ENCODE data around the gene C8G.

Gene C8G

DNA sequence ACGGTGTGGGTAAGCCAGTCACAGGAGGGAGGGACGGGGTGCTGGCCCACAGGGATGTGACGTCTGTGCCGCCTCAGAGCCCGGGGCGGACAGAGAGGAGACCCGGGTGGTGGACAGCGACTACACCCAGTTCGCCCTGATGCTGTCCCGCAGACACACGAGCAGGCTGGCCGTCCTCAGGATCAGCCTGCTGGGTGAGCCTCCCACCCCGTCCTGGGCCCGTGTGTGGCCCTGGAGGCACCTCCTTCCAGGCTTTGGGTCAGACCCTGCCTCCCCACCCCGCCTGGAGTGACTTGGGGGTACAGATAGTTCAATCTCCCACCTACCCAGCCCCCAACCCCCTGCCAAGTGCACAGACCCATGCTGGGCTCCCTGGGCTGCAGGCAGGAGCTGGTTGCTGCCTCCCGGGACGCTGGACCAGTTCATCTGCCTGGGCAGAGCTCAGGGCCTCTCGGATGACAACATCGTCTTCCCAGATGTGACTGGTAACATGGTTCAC is 8.8 kb downstream of the C8G start:
- no peak for DNase-seq (ENCODE audit: low read depth, low spot score)

DNA sequence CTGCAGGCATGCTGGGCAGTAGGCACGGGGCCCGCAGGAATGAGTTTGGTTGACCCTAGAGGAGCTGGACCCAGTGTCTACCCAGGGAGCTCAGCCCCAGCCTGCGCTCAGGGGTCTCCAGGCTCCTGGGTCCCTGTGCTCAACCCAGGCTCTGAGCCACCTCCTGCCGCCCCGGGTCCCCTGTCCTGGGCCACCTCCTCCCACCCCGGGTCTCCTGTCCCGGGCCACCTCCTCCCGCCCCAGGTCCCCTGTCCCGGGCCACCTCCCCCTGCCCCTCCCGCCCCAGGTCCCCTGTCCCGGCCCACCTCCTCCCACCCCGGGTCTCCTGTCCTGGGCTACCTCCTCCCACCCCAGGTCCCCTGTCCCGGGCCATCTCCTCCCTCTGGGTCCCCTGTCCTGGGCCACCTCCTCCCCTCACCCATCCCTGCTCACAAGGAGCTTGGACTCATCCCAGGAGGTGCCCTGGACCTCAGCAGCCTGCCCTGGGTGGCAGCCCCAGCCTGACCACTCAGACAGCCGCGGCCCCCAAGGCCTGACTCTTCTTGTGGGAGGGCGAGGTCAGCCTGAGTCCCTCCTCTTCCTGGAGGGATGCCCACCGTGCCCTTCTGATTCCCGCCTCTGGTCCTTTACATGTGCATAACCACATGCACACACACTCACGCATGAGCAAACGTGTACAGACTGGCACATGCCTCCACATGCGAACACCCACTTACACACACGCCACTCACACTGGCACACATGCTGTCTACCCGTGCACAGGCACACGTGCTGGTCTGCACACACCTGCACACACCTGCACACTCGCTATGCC is 9.4 kb downstream of the C8G start:
- no peak for DNase-seq (ENCODE audit: low read depth, low spot score)

DNA sequence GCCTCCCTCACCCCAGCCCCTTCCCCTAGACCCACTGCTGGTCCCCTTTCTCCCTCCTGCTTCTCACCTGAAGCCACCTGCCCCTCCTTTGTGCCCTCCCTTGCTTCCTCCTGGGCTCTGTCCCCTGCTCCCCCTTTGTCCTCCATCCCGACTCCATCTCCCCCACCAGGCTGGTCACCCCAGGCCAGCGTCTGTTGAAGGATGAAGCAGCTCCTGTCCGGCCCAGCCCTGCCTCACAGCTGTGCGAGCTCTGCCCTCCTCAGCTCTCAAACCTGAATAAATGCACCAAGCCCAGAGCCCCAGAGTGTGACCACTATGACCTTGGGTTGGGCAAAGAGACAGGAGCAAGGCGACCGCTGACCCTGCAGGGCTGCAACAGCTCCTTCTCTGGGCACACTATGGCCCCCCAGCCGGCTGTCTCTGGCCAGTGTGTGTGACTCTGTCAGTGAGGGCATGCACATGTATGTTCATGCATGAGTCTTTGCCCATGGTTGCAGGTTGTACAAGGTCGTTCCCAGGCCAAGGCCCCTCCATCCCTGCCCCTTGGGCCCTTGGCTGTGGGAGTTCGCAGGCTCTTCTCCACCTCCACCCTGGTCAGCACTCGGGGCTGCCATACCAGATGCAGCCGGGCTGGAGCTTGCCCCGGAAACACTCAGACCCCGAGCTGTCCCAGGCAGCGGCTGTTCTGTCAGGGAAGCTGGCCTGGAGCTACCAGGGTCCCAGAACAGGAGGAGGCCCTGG is 10.3 kb downstream of the C8G start:
- no peak for DNase-seq (ENCODE audit: low read depth, low spot score)

DNA sequence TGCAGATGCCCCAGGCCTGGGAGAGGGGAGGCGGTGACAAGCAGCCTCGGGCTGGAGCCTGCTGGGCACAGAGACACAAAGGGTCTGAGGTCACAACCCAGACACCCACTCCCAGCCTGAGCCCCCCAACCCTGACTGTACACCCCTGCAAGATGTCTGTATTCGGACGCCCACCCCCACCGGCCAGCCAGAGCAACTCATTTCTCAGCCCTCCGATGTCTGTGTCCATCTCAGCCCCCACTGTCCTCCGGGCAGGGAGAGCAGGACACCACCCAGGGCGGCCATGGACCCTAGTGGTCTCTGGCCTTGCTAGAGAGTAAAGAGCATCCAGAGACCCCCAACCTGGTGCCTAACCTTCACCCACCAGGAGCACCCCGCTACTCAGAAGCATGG is 10.9 kb downstream of the C8G start:
- DNase-seq (ENCODE audit: low read depth, low spot score), result no peak

DNA sequence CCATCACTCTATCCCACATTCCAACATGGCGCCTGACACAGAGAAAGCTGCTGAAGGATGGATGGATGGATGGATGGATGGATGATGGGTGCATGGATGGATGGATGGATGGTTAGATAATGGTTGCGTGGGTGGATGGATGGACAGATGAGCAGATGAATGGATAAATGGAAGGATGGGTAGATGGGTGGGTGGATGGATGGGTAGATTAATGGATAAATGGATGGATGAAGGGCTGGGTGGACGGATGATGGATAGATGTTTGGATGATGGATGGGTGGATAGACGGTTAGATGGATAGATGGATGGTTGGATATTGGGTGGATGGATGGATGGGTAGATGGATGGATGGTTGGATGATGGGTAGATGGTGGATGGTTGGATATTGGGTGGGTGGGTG is 11.6 kb downstream of the C8G start:
- DNase-seq (ENCODE audit: low read depth, low spot score), result no peak

DNA sequence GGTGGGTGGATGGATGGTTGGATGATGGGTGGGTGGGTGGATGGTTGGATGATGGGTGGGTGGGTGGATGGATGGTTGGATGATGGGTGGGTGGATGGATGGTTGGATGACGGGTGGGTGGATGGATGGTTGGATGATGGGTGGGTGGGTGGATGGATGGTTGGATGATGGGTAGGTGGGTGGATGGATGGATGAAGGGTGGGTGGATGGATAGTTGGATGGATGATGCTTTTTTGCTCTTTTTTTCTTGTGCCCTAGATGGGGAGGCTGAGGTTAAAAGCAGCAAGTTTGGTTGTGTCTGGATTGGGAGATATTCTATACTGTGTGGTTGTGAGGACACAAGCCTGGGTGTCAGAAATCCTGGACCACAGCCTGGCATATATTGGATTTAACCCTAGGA is 12.4 kb downstream of the C8G start:
- no peak for DNase-seq (ENCODE audit: low read depth, low spot score)

DNA sequence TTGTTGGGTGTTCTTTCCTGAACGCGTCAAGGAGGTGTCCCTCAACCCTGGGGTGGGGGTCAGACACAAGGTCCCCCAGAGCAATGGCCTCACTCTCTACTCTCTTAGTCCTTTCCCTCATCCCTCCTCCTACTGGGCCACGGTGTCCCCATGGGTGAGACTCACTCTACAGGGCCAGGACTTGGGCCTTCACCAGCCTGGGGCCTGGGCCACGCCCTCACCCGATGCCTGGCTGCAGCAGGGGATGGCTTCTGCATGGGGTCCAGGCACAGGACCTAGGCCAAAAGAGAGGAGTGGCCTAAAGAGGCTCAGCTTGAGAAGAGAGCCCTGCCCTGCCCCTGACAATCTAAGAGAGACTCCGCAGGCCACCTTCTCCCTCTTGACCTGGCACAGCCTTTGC is 12.9 kb downstream of the C8G start:
- no peak for DNase-seq (ENCODE audit: low read depth, low spot score)

DNA sequence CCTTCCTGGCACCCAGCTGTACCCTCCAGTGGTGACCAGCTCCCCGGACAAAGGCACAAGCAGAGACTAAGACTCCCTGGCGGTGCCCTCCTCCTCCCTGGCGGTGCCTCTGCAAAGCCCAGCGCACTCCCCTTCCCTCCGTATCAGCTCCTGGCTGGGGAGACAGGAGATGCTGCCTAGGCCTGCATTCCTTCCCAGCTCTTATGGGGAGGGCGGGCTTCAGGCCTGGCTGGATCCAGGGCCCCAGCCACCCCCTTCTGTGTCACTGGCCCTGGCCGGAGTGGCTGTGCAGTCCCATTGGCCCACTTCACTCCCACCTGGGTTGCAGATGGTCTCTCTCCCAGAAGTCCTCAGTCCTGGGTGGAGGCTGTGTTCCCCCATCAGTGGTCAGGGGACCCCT is 13.4 kb downstream of the C8G start:
- no peak for DNase-seq (ENCODE audit: low read depth, low spot score)

DNA sequence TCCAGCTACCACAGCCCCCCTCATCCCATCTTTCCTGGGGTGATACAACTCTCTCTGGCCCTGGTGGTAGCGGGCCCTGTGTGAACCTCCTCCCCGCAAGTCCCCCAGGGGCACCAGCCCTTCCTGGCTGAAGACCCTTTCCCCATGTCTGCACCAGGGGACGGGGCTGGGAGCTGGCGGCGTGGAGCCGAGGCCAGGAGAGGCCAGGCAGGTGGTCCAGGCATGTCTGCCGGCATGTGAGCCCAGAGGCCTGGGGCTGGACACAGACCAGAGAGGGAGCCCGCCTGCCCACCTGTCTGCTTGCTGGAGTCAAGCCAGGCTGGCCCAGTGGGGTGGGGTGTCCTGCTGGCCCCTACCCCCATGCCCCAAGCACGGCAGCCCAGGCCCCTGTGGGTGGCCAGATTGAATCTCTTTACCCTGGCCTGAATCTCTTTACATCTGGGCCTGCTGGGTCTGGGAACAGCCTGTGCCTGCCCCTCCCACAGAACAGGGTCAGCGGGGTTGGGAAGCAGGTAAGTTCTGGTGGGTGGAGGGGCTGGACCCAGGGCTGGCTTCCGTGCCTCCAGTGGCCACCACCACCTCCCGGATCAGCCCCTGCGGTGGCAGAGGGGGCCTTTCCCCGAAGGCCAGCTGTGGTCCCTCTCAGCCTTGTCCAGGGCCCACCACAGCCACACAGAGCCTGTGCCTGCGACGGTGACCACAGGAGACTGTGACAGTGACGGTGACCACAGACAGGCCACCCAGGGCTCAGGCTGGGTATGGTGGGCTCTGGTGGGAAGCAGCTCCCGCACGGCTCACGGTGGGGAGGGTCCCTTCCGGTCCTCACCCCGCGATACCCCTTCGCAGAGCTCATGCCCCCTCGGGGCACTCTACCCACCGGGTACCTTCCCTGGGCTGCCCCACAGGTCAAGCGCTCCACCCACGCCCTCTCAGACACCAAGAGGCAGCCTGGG is 14.1 kb downstream of the C8G start:
- DNase-seq (ENCODE audit: low read depth, low spot score), result no peak

DNA sequence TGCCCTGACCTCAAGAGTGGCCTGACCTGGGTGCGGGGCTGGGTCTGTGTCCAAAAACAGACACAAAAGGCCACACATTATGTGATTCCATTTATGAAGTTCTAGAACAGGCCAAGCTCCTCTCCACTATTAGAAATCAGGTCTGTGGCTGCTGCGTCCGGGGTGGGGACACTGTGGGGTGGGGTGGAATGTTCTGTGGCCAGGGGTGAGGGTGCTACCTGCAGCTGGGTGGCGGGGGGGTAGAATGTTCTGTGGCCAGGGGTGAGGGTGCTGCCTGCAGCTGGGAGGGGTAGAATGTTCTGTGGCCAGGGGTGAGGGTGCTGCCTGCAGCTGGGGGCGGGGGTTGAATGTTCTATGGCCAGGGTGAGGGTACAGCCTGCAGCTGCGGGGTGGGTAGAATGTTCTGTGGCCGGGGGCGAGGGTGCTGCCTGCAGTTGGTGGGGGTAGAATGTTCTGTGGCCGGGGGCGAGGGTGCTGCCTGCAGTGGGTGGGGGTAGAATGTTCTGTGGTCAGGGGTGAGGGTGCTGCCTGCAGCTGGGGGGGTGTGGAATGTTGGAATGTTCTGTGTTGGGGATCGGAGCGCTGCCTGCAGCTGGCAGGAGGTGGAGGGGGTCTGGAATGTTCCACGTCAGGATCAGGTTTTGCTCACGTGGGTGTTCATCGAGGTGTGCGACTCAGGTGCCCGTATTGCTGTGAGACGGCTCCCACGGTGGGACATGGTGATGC is 15.3 kb downstream of the C8G start:
- DNase-seq (ENCODE audit: low read depth, low spot score), result no peak

DNA sequence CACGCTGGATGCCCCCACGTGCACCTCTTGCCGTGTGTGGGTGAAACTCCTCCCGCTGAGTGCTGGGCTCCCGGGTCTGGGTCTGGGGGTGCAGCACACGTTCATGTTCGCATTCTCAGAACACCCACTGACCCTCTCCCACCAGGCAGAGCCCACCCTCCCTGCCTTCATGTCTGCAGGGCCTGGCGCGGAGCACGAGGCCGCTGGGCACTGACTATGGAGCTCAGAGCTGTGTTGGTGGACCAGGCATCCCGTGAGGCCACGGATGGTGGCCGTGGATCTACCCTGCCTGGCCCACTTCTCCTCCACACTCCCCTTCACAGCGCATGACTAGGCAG is 15.9 kb downstream of the C8G start:
- DNase-seq (ENCODE audit: low read depth, low spot score), result no peak

DNA sequence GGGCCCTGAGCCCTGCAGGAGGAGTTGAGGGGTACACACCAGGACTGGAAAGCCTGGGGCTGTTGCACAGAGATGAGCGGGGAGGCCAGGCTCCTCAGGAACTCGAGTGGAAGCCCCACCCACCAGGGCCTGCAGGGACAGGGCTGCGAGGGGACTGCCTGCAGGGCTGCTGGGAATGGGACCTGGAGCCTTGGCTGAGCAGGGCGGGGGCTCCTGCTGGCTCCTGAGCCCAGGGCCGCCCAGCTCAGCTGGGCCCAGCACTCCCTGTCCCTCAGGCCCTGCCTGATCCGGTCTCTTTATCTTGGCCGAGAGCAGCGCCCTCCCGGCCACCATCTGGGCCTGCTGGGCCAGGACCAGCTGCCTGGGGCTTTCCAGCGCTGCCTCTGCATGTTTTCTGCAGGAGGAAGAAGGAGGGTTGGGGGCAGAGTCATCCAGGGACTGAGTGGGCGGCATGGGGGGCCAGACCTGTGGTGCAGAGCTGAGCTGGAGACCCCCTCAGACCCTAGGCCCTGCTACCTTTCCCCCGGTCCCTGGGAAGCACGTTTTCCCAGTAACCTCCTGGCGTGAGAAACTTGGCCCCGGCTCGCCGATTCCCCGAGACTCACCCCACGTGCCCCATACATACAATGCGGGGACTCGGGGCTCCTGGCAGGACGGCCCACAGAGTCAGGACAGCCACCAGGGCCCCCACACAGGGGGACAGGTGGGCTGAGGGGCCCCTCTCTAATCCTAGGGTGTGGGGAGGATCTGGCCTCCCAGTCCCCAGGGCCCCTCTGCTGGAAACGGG is 16.4 kb downstream of the C8G start:
- no peak for DNase-seq (ENCODE audit: low read depth, low spot score)

DNA sequence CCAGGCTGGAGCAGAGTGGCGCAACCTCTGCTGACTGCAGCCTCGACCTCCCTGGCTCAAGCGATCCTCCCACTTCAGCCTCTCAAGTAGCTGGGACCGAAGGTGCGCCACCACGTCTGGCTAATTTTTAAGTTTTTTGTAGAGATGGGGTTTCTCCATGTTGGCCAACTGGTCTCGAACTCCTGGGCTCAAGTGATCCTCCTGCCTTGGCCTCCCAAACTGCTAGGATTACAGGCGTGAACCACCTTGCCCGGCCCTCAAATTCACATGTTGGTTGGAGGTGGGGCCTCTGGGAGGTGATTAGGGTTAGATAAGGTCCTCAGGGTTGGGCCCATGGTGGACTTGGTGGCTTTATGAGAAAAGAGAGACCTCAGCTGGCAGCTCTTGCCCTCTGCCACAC is 17.1 kb downstream of the C8G start:
- DNase-seq (ENCODE audit: low read depth, low spot score), result no peak

DNA sequence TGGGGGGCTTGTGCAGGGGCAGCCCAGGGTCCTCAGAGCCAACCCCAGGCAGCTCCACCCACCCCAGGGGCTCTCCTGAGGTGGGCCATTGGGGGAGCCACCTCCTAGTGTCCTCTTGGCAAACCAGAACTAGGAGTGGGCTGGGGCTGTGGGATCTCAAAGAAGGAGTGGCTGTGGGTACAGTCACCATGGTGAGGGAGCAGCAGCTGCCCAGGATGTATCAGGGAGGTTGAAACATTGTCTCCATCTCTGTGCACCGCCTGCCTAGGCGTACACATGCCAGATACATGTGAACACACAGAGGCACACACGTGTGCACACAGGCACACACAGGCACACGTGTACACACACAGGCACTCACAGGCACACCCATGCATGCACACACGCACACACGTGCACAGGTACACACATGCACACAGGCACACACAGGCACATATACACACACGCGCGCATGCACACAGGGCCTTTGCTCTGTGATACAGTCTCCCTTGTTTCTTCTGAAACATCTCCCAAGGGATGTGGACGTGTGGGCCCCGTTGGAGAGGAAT is 17.7 kb downstream of the C8G start:
- DNase-seq (ENCODE audit: low read depth, low spot score), result no peak

DNA sequence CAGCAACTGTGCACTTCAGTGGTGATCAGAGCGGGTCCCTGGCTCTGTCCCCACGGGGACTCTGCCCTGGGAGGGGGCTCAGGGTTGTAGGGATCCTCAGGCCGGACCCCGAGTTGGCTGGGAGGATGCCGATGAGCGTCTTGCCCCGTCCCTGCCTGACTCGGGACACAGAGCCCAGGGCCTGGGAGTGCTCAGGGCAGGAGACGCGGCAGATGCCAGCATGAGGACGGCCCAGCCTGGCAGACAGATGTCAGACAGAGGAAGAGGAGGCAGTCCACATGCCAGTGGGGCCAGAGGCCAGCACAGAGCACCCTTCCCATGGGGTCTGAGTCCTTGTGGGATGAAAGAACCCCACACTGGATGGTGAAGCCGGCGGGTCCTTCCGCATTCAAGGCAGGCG is 18.3 kb downstream of the C8G start:
- no peak for DNase-seq (ENCODE audit: low read depth, low spot score)

DNA sequence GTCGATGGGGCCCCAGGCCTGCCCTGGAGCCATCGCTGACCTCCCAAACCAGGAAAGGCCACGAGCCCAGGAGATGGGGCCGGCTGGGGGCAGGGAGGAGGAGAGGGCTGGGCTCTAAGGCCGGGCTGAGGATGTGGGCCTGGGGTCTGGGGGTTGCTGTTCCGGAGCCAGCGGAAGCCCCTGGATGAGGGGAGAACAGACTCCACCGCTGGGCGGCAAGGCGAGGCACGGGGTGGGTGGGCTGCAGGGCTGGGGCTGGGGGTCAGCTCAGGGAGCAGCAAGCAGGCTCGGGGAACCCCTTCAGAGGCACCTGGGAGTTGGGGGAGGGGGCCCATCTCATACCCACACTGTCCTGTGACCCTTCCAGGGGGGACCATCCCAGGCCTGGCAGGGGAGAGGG is 18.7 kb downstream of the C8G start:
- no peak for DNase-seq (ENCODE audit: low read depth, low spot score)

DNA sequence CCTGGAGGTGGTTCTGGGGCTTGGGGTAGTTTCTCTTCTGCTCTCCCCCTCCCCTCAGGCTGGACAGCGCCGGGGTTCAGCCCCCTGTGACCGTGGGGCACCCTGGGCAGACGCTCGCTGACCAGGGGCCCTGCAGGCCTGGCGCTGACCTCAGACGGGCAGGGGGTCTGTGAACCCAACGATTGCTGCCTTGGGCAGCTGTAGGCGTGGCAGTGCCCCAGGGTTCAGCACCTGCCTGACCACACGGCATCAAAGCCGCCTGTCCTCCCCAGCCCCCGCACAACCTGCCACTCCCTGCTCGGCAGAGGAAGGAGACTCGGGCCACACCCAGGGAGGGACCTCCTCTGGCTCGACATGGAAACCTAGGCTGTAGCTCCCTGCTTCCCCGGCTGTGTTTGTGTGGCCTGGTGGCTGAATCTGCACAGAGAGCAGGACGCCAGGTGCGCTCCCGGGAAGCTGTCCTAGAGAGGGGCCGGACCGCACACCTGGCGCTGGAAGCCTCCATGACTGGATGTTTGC is 19.2 kb downstream of the C8G start:
- DNase-seq (ENCODE audit: low read depth, low spot score), result no peak

DNA sequence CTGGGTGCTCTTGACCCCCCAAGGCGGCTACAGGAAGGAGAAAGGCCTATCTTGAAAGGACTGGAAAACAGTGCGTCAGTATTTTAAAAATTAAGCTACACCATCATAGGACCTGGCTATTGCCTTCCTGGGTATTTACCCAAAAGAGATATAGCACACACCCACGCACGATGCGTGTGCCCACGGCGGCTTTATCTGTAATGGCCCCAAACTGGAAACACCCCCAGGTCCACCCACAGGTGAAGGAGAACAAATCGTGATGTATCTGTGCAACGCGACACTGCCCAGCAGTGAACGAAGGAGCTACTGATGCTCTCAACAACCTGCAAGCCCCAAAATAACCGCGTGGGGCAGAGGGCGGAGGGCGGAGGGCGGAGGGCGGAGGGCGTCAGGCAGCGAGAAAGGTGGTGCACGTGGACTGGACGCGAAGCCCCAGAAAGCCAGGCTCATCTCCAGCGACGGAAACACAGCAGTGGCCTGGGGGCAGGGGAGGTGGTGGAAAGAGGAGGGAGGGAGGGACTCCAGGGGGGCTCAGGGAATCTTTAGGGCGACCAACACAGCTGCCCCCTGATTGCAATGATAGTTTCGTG is 19.9 kb downstream of the C8G start:
- DNase-seq (ENCODE audit: low read depth, low spot score), result no peak

DNA sequence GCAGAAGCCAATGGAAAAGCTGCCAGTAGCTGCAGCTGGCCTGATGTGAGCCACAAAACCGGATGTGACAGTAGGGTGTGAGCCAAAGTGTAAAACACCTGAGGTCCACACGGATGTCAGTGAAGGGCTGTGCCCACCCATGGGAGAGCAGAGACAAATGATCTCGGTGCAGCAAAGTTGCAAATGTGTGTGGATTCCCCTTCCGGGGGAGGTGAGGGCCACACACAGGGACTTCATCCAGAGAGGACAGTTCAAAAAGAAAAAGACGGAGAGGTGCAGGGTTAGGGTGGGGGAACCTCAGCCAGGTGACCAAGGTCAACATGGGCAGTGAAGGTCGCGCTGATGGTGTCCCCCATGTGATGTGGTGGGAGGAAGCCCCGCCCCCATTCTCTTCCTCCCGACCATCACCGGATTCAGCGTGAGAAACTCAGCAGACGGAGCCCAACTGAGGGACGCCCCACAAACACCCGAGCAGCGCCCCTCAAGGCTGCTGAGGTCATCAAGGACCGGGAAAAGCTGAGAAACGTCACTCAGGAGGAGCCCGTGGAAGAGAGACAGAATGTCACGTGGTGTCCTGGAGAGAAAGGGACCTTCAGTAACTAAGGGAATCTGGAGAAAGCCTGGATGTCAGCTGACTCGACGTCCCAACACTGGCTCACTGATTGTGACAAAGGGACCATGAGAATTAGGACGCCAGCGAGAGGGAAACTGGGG is 20.9 kb downstream of the C8G start:
- DNase-seq (ENCODE audit: low read depth, low spot score), result no peak
